Hepatocyte (in vitro differentiated cells): Measurements from ENCODE around the gene GPR139.

Source experiments
- CTCF ChIP-seq: fragments of 200-600 bp; sonication (generic); IDR thresholded peaks from 2 replicates; pipeline ENCODE4 v1.5.1; 2016; ENCODE audit warnings: antibody characterized with exemption, mild to moderate bottlenecking; ENCODE audit not compliant: poor library complexity
- EZH2 ChIP-seq: fragments of 200-600 bp; sonication (generic); IDR thresholded peaks from 2 replicates; pipeline ENCODE4 v1.6.1; 2016; ENCODE audit warnings: antibody characterized with exemption, mild to moderate bottlenecking, borderline replicate concordance
- EZH2phosphoT487 ChIP-seq: fragments of 200-600 bp; sonication (generic); IDR thresholded peaks from one replicate; pipeline ENCODE4 v1.6.1; 2018; ENCODE audit warnings: antibody characterized with exemption, mild to moderate bottlenecking, low read depth, moderate library complexity; ENCODE audit not compliant: unreplicated experiment, severe bottlenecking

- TF ChIP-seq CTCF: no peak
- no peak for TF ChIP-seq EZH2phosphoT487
- no peak for TF ChIP-seq EZH2
Measured at GRCh38 chr16:20020083-20020482, 53.6 kb downstream of the GPR139 start.
